ENCODE data around the gene FOXE1.
A peak's percentile ranks its signal among the peaks of the same experiment; 100 is the strongest.

The FOXE1 gene

DNA sequence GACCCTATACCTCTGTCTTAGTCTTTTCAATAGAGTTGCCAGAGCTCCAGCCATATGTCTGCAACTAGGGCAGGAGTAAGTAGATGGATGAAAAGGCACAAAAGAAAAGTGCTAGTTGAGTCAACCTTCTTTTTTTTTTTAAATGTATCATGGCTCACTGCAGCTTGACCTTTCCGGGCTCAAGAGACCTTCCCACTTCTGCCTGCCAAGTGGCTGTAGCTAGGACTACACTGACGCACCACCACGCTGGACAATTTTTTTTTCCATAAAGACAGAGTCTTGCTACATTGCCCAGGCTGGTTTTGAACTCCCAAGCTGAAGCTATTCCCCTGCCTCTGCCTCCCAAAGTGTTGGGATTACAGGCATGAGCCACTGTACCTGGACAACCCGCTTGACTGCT lies 27.3 kb downstream of the FOXE1 start:
- no peak for TF ChIP-seq ZFX (IDR thresholded peaks at IDR 0.05; ENCODE audit: borderline replicate concordance)
- no peak for TF ChIP-seq CTCF (IDR thresholded peaks at IDR 0.05)
- H3K27ac ChIP-seq = no peak overlapping the region

DNA sequence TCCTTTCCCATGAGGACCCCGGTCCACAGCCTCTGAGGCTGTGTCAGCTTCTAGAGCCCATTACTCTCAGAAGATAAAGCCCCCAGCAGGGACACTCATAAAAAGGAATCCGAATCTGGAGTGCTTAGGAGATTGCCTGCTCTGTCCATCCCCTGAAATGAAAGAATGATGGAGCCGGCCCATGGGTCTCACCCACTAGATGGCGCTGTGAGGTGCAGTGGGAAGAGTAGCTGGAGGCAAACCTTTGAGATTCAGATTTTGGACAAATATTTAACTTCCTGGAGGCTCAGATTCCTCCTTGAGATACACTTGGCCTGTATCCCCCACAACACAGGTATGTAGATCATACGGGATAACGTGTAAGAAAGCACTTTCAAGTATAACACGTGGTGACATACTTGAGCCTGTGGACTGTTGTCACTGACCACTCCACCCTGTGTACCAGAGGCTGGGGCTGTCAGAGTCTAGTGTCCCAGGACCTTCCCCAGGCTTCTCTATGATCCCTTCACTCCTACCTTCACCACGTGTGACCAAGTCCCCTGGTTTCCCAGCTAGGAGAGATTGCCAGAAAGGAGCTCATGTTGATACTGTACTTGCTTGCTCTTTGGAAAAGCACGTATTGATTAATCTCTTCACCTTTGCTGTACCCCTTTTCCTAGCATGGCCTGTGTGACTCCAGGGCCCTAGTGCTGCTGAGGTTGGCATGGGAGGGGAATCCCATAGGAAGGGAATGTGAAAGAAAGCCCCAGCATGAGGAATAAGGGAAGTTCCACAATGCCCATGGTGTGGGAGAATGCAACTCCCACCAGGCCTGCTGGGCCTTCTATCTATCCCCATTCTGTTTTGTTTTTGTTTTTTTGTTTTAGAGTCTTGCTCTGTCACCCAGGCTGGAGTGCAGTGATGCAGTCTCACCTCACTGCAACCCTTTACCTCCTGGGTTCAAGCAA lies 37.2 kb downstream of the FOXE1 start:
- no peak overlapping the region for H3K27ac ChIP-seq

DNA sequence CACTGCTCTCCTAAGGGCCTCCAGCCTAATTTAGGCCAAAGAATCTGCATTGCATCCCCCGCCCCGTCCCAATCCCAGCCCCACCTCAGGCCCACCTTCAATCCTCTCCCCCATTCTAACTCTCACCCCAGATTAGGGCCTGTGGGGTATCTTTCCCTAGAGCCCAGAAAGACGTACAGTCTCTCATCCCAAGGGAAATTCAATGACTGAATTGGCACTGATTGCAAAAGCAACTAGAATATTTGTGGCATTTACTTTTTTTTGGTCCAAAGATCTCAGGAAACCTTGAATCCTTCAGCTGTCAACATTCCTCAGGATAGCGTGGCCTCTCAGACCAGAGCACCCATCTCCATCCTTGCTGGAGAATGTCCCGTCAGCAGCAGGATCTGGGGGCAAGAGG lies 38.7 kb downstream of the FOXE1 start:
- no peak overlapping the region for H3K27ac ChIP-seq
- TF ChIP-seq ZFX (IDR thresholded peaks at IDR 0.05; ENCODE audit: borderline replicate concordance) (no peak), CTCF (IDR thresholded peaks at IDR 0.05) (no peak)

More for the DNA sequence above, 37.2 kb downstream of the FOXE1 start:
- TF ChIP-seq CTCF (IDR thresholded peaks at IDR 0.05) (peak; percentile 87), ZFX (IDR thresholded peaks at IDR 0.05; ENCODE audit: borderline replicate concordance) (no peak)

DNA sequence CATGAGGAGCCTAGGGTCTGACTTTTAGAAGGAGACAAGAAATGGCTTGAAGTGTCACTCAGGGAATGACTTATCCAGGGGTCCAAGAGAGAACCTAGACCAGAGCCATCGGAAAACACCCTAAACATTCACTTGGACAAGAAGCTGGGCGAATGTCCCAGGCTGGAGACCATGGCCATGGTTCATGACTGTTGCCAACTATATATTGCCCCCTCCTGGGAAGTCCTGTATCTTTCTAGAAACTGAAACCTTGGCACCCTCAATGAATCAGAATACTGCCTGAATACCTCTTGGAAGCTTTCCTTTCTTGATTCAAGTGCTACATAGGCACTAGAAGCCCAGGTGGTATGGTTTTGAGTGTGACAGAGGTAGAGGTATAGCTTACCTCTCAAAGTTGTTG lies 39.4 kb downstream of the FOXE1 start:
- no peak overlapping the region for H3K27ac ChIP-seq
- no peak for TF ChIP-seq CTCF (IDR thresholded peaks at IDR 0.05)
- TF ChIP-seq ZFX (IDR thresholded peaks at IDR 0.05; ENCODE audit: borderline replicate concordance) = no peak

DNA sequence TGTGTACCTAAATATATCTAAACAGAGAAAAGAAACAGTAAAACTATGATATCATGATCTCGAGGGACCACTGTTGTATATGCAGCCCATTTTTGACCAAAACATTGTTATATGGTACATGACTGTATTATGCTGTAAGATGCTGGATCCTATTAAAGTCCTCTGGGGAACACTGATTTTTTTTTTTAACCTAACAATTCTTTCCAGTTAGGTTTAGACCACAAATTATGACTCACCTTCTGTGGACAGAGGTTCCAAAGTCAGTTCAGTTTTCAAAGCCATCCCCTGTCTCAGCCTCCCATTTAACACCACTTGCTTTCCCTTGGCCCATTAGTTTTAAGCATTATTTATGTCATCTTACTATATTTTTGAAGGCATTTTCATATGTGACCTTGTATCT lies 42.2 kb downstream of the FOXE1 start:
- no peak for TF ChIP-seq CTCF (IDR thresholded peaks at IDR 0.05)
- TF ChIP-seq ZFX (IDR thresholded peaks at IDR 0.05; ENCODE audit: borderline replicate concordance) = no peak
- no peak overlapping the region for H3K27ac ChIP-seq

GRCh38 chr9:97895695-97896332 lies 42.8 kb downstream of the FOXE1 start:
- TF ChIP-seq ZFX (IDR thresholded peaks at IDR 0.05; ENCODE audit: borderline replicate concordance) = no peak
- peak; percentile 23; the same call in 1 of the 2 replicates for TF ChIP-seq CTCF (IDR thresholded peaks at IDR 0.05)
- H3K27ac ChIP-seq = no peak overlapping the region
